Fibroblast of skin of scalp (primary cell): ENCODE data around the gene WDR64.

Experiments used
- DNase-seq: peaks from one replicate; pipeline ENCODE4 v3.0.0-alpha.2; 2013

Gene WDR64

DNA sequence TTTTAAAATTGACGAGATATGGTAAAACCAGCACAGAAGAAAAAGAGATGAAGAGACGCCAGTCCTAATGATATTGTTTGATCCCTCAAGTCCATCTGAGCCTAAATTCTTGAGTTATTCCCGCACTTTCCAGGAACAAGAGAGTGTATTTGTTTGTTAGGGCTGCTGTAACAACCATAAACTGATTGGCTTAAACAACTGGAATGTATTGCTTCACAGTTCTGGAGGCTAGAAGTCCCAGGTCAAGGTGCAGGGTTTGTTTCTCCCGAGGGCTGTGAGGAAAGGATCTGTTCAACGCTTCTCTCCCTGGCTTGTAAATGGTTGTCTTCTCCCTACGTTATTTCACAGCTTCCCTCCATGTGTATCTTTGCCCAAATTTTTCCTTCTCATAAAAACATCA lies 188.1 kb downstream of the WDR64 start:
- no peak for DNase-seq

DNA sequence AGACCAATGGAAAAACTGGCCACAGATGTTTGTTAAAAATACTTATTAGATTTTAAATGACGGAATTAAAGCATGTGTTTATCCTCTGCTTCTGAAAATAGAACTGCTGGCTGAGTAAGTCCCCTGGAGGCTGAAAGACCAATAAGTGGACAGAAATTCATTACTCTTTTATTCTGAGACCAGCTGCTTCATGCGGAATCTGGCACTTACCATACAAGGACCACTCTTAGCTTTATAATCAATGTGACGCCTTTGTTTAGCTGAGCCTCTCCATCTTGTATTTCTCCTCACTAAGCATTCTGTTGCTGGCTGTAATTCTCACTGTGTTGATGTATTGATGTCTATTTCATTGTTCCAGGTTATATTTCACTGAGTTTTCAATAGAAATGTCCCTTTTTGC lies 189.6 kb downstream of the WDR64 start:
- DNase-seq: no peak

DNA sequence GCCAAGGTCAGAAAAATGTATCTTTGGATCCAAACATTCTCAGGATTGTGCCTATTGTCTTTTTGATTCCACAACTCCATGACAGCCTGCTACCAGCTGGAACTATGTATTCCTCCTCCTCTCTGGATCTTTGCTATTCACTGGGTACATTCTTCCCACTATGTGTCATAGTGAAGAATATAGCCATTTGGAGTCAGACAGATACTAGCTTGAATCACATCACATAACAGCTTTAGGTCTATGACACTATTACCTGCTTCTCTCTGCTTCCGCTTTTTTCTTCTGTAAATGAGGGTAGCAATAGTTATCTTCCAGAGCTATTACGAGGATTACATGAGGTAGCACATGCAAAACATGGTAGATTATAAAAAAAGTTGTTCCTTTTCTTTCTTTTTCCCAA lies 190.5 kb downstream of the WDR64 start:
- DNase-seq: peak; percentile 59

- DNase-seq: no peak
These were observed 192.5 kb downstream of the WDR64 start for GRCh38 chr1:241844593-241844992.

DNA sequence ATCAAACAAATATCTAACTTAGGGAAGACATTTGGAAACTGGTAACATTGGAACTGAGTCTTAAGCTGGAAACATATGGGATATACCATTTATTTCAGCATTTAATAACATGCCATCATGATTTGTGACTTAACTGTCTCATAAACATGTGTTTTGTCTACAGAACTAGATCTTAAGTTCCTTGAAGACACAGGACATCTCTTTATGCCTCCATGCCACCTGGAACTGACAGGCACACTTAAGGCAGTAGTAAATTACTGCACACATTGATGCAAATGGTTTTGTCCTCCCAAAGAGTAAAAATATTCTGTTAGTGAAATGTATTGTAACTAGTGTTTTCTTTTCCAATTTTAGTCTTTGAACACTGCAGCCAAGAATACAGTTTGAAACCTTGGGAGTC lies 194.3 kb downstream of the WDR64 start:
- DNase-seq: no peak

GRCh38 chr1:241846862-241847539 lies 194.9 kb downstream of the WDR64 start:
- no peak for DNase-seq

GRCh38 chr1:241847540-241847795 lies 195.4 kb downstream of the WDR64 start:
- DNase-seq: no peak

GRCh38 chr1:241847796-241848685 lies 196.0 kb downstream of the WDR64 start, which contains the start of gene EXO1:
Gene EXO1 (plus strand): TSS chr1:241848204. CDS start chr1:241850426, 2,222 bp downstream.
- DNase-seq: peak; percentile 93

- DNase-seq: no peak
These were observed 196.7 kb downstream of the WDR64 start for GRCh38 chr1:241848686-241849344.

DNA sequence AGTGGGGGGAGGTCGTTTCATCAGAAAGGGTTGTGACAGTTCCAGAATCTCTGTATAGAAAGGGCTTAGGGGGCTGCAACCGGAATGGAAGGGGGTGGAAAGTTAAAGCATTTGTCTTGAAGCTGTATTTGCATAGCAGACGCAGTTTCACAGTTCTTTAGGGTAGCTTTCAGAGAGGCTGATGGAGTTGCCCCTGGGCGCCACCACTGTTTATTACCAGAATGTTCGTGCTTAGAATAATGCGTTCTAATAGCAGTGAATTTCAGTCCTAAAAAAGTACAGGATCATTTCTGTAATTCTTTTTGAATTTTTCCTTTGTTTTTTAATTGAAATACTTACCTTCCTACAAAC lies 197.2 kb downstream of the WDR64 start:
- DNase-seq: no peak
